M059J (cell line): ENCODE results near the gene GUK1. TPM values are rescaled to one million over a fixed set of nuclear protein-coding genes. Genes with fewer than 3 reads are reported as not detected.
"Not testable (repeated sequence)": the region's sequence is repeated elsewhere in the genome, so short reads cannot be mapped to it uniquely, and the experiment has no call there.

ENCODE experiments used
- DNase-seq: peaks from one replicate; pipeline ENCODE4 v3.0.0-alpha.2; 2012; ENCODE audit warnings: low read depth
- total RNA-seq: library from RNA; depleted of rRNA; stranded (reverse); fragments of >200 nt; shearing (Covaris generic); gene quantifications from 2 replicates; pipeline ENCODE4 v1.2.3, GENCODE V29; 2014

The GUK1 gene
- total RNA-seq, 1 experiment from 2014 or later = 347 TPM

DNA sequence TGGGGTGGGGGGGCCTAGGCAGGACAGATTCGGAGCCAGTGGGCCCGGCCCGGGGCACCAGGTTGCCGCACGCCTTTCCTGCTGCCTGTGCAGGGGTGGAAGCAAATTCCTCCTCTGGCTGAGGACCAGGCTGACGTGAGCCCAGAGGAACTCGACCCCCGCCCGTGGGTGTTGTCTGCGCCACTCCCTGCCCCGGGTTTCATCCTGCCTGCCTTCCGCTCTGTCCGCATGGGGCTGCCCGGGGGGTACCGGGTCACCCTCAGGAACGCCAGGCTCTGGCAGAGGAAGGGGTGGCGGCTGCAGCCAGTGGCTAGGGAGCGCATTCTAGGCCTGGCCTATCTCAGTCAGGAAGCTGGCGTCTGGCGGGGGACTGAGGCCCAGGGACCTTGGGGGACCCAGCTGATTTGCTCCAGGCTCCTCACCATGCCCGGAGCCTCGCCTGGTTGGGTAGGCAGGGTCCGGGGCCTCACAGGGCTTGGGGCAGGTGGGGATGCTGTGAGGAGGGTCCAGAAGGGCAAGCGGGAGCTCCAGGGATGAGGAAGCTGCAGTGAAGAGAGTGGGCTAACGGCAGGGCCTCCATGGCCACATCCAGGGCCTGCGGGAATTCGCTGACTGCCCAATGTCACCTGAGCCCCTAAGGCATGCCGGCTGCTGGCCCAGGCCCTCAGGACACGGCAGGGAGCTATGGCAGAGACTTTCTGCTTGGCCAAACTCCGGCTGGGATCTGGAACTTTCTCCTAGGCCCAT lies 23.1 kb downstream of the GUK1 start:
- no peak for DNase-seq

DNA sequence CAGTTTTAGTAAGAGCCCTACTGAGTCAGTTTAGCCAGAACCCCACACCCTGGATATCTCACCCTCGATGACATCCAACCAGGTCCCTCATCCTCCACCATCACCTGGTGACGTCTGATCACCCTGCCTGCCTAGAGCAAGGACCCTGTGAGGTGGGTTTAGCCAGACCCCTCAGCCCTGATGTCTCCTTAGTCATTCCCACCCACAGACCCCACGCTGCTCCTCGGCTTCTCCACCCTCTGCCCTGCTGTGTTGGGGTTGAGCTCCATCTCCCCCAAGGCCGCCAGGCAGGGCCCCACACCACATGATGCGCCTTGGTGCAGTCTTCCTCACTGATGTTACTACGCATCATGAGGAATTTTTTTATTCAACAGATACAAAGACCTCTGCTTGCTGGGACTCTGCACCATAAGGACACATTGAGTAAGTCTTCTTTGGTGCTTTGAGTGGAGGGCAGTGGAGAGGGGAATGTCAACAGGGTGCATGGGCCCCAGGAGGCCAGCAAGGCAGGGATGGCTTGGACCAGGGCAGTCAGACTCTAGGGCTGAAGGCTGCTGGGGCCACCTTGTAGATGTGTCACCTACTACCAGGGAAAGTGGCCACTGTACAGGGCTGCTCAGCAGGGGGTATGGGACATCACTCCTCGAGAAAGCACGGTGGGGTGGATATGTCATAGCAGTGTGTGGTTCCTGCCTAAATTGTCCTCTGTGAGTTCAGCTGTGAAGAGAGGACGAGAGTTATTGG lies 23.9 kb downstream of the GUK1 start:
- DNase-seq = no peak

DNA sequence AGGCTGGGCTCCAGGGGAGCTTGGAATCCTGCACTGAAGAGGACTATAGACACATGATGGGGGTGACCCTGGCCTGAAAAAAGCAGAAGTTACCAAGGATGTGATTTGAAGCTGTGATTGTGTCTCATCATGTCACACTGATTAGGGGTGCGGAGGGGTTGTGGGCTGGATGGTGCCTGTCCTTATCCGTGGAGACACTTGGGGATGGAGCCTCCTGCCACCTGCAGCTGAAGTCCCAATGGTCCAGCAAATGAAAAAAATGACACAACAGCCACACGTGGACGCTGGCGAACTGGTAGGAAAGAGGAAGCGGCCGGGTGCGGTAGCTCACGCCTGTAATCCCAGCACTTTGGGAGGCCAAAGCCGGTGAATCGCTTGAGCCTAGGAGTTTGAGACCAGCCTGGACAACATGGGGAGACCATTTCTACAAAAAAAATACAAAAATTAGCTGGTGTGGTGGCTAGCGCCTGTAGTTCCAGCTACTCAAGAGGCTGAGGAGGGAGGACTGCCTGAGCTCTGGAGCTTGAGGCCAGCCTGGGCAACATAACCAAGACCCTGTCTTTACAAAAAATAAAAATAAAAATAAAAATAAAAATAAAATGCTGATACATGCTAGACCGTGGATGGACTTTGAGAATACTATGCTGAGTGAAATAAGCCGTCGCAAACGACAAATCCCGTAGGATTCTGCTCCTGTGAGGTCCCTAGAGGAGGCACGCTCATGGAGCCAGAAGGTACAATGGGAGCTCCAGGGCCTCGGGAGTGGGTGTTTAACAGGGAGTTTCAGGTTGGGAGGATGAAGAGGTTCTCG lies 24.7 kb downstream of the GUK1 start:
- DNase-seq = no peak

DNA sequence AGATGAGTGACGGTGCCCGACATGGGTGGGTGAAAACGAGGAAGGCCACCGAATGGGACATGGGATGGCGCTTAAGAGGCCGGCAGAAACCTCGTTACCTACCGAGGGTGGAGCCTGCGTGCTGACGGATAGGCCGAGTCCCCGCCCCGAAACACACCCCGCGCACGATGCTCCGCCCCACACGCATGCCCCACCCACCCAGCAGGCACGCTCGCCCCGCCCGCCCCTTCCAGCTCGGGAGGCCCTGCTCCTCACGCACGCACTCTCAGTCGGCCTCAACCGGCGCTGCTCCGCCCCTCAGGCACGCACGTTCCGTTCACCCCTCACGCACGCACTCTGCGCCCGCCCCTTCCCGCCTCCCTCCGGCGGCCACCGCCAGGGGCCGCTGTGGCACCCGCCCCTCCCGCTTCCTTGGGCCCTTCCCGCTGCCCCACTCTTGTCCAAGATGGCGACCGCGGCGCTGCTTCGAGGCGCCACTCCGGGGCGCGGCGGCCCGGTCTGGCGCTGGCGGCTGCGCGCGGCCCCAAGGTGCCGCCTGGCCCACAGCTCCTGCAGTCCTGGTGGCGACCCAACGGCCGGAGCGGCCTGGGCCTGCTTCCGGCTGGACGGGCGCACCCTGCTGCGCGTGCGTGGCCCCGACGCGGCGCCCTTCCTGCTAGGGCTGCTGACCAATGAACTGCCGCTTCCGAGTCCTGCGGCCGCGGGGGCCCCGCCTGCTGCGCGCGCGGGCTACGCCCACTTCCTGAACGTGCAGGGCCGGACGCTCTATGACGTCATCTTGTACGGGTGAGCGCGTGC lies 25.5 kb downstream of the GUK1 start, which contains the start of gene IBA57:
TSS of gene IBA57 (plus strand) at position 433 of the 798 bp plus-strand sequence. CDS start at position 446, 13 bp downstream.
- peak; percentile 97 for DNase-seq

DNA sequence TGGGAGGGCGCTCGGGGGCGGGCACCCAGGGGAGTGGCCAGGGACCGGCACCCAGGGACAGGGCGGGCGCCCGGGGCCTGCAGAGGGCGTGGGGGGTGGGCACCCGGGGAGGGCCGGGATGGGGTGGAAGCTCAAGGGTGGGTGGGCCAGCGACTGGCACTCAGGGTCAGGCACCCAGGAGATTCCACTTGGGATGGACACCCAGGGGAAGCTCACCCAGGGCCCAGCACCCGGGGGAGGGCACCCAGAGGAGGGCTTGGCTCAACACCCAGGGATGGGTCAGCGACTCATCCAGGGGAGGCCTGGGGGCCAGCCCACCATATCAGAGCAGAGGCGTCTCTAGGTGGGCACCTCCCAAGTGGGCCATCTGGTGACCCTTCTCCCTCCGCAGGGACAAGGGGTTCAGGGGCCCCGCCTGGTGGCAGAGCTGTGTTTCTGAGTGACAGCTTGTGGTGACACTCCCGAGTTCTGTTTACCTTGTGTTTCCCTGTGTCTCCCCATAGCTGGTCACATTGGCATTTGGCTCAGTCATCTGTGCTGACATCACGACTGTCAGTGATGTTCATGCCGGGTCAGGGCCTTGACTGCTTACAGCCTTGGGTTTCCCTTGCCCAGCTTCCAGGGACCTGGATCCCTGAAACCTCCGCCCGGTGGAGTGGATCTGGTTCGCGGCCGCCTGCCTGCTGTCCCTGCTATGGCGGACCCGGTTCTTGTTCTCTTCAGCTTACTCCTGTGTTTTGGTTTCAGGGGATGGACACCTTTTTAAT lies 26.3 kb downstream of the GUK1 start:
- DNase-seq = peak; percentile 88

DNA sequence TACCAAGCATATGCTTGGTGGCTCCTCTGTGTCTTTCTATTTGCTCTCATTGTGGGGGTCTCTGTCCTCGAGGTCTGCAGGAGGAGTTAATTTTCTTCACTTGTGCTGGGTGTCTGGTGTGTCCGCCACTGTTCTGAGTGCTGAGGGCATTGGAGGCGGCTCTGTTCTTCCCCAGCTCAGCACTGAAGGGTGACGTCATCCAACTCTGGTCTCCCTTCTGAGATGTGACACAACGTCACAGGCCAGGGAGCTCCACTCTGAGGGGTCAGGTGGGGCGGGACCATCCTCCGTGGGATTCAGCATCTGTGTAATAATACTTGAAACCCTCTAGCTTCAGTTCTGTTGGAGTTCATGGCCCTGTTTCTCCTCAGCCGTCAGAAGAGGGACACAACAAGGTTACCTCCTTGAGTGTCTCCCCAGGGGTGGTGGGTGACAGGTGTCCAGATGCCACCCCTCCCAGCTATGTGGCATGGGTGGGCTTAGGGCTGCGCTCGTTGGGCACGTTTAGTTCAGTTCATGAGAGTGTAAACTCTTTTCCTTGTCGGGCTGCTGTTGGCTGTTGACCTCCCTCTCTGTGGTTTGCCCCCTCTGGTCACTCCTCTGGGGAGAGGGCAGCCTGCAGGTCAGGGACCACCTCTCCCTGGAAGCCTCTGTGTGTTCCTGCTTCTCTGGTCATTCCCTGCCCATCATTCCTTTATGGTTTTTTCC lies 28.6 kb downstream of the GUK1 start:
- no peak for DNase-seq

DNA sequence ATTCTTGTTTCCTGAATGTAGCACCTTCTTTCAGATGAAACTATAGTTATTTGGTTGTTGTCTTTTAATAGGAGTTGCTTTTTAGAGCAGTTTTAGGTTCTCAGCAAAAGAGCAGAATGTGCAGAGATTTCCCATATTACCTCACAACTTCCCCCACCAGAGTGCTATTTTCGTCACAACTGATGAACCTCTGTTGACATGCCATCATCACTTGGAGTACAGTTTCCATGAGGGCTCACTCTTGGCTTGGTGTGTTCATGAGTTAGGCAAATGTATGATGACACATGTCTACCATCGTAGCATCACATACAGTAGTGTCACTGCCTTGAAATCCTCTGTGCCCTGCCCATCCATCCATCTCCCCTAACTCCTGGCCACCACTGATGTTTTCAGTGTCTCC lies 29.3 kb downstream of the GUK1 start:
- no peak for DNase-seq

DNA sequence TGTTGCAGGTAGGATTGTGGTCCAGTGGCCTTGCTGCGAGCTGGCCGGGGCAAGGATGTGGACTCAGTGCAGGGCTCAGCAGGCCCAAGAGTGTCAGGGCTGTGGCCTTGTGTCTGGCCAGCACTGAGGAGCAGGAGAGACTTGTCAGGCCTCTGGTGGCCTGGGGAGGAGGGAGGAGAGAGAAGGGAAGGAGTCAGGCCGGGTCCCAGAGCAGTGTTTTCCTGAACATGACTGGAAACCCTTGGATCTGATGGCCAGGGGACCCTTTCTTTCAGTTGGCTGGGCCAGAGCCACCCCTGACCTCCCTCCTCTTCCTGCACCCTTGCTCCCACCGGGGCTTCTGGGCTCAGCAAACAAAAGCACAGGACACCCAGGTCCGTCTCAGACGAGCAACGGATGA lies 30.6 kb downstream of the GUK1 start:
- DNase-seq = no peak

DNA sequence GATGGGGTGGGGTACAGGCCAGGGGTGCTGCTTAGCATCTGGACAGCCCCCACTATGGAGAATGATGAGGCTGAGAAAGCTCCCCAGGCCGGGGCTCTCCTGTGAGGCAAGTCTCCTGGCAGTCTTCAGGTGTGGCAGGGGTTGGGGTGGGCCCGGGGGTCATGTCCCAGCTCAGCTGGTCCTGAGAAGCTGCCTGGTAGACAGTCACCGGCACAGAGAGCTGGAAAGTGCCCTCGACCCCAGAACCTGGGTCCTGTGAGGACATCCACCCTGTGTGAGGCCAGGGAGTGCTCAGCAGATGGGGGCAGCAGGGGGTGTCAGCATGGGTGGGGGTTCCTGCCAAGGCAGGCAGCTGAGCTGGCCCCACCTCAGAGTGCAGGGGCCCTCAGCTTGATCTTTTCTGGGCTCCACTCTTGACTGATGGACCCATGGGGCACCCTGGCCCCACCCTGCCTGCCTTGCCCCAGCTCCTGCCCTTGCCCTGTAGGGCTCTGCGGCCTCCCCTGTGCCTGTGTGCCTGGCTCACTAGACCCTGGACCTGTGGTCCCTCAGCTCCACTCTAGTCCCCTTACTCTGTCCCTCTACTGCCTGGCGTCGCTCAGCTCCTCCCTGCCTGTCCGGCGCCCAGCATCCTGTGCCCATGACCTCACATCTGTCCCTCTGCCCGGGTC lies 31.3 kb downstream of the GUK1 start:
- no peak for DNase-seq

DNA sequence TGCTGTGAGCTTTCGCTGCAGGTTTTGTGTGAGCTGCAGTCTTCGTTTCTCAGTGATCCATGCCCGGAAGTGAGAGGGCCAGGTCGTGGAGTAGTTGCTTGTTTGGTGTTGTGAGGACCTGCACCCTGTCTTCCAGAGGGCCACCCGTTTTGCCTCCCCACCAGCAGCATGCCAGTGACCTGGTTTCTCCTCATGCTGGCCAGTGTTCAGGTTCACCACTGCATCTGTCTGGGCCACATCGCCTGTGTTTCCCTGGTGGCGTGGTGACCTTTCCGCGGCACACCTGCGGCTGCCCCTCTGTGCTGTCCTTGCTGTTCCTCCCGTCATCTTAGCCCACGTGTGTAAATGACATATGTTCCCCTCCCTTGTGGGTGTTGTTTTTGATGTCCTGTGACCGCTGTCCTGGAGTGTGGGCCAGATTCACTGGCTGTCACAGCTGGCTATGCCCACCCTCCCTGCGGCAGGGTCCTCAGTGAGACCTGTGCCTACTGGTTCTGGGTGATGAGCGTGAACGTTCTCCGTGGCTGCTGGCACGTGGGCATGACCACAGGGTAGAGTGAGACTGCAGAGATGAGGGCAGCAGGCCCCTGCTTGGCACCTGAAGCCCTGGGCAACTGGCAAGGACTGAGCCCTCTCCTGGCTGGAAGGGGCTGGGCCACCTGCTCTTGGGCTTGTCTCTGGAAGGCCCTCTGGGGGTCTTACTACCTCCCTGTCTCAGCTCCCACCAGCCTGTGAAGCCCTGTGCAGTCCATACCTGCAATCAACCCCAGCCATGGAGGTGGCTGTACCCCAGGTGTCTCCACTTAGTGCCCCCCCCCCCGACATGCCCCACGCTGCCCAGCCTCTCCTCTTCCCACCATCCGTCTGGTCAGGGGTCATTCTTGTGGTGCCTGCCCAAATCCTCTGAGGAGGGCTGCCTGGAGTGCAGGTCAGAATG lies 32.8 kb downstream of the GUK1 start:
- no peak for DNase-seq

DNA sequence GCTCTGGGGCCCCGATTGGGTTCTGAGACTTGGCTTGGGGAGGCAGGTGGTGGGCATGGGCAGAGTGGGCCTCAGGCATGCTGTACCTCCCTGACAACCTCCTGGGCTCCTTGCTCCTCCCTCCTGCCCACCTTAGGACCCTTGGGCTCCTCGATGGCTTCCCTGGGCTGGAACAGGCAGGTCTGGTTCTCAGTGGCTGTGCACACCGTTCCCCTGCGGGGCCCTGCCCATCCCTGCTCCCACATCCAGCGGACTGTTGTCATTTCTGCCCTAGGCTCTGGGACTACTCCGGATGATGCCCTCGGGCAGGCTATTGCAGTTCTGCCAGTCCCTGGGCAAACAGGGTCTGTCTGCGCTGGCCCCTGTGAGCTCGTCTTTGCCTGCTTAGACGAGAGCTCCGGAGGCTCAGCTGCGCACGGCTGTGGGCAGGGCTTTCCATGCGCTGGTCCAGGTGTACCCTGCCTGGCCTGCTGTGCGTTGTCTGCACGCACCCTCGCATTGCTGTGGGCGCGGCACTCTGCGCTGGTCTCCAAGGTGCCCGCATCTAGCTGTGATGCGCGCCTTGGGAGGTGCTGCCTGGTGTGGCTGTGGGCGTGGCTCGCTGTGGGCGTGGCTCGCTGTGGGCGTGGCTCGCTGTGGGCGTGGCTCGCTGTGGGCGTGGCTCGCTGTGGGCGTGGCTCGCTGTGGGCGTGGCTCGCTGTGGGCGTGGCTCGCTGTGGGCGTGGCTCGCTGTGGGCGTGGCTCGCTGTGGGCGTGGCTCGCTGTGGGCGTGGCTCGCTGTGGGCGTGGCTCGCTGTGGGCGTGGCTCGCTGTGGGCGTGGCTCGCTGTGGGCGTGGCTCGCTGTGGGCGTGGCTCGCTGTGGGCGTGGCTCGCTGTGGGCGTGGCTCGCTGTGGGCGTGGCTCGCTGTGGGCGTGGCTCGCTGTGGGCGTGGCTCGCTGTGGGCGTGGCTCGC lies 33.7 kb downstream of the GUK1 start:
- DNase-seq = not testable (repeated sequence)

DNA sequence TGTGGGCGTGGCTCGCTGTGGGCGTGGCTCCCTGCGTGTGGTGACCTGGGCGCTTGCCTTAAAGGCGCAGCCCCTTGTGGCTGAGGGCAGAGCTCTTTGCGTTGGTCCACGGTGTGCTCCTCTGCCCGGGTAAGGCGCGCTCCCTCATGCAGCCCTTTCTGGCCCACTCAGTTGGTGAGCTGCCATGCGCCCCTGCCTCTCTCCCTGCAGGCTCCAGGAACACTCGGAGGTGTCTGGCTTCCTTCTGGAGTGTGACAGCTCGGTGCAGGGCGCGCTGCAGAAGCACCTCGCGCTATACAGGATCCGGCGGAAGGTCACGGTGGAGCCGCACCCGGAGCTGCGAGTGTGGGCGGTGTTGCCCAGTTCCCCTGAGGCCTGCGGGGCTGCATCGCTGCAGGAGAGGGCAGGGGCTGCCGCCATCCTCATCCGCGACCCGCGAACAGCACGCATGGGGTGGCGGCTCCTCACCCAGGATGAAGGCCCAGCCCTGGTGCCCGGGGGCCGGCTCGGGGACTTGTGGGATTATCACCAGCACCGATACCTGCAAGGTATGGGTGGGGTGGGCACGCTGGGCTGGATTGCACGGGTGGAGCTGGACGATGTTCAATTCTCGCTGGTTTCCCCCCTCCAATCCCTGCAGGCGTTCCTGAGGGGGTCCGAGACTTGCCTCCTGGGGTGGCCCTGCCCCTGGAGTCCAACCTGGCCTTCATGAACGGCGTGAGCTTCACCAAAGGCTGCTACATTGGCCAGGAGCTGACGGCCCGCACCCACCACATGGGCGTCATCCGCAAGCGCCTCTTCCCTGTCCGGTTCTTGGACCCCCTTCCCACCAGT lies 34.6 kb downstream of the GUK1 start:
- no peak for DNase-seq

DNA sequence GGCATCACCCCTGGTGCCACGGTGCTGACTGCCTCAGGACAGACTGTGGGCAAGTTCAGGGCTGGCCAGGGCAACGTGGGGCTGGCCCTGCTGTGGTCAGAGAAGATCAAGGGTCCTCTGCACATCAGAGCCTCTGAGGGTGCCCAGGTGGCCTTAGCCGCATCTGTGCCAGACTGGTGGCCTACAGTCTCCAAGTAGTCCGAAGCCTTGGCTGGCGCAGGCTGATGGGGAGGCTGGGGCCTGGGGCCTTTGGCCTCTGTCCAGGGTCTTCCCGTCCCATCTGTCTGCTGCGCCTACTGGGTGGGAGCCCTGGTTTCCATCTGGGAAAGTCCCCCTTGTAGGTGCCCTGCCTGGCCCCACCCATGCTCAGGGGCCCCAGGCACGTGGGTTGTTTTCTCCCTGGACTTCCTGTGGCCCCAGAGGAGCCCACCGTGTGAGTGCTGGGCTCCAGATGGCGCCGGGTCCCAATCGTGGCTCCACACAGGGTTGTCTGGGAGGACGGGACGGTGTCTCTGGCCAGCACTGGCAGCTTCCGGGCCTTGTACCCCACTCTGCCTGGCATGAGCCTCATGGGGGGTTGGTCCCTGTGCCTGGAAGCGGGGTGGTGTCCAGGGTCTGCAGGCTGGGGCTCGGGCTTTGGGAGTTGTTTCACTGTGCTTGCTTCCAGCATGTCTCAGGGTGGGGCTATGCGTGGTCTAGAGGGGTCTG lies 35.4 kb downstream of the GUK1 start:
- DNase-seq = no peak

DNA sequence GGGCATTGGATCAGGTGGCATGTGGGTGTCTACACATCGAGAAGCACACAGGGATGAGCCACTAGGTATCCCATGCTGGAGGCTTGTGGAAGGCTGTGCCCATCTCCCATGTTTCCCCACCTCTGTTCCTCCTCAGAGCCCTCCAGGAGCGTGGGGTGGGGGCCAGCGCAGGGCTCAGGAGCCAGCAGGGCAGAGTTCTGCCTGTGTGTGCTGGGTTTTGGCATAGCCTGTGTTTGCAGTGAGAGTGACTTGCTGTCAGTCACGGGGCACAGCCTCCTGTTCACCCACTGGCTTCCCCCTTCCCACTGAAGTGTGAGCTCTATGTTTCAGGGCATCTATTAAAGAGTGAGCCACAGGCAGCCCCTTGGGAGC lies 35.9 kb downstream of the GUK1 start:
- DNase-seq = no peak

DNA sequence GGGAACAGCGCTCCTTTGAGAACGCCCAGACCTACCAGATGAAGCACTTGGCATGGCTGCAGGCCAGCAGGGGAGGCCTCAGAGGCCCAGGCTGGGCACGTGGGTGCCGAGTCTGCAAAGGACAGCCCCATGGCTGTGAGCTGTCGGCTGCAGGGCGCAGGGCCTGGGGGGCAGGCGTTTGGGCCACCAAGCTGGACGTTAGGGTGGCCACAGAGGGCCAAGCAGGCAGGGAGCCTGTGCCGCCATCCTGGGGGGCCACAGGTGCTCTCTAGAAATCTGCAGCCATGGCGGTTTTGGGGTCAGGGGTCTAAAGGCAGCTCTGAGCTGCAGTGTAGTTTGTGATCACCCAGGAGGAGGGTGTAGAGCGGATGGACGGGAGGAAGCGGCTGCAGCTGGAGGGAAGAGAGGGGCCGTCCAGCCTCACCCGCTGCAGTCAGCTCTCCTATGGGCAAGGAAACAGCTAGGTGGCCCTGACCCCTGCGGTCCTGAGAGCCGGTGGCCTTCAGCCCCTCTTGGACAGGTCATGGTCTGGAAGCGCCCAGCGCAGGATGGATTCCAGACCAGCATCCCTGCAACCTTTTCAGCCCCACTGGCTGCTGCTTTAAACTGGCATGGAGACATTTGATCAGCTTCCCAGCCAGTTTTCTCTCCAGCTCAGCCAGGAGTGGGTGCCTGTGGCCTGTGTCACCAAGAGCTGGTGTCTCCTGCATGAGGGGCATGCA lies 36.5 kb downstream of the GUK1 start:
- no peak for DNase-seq
